Neural cell (in vitro differentiated cells): ENCODE data around the gene MOB3B. TPM values are rescaled to one million over a fixed set of nuclear protein-coding genes. Genes with fewer than 3 reads are reported as not detected.

Experiments
- H2AFZ ChIP-seq: fragments of 200-600, 300-800 bp; sonication (generic), shearing (Covaris generic); 2 replicates; pipeline ENCODE4 v1.6.0; 2014; ENCODE audit warnings: low read depth, mild to moderate bottlenecking, antibody characterized with exemption, low read length, moderate library complexity
- H3F3A ChIP-seq: fragments of 200-600 bp; shearing (Covaris generic); 2 replicates; pipeline ENCODE4 v1.6.1; 2016; ENCODE audit warnings: mild to moderate bottlenecking, moderate library complexity, mixed read lengths, antibody characterized with exemption, low read length; ENCODE audit not compliant: insufficient read depth, poor library complexity, severe bottlenecking
- H3K27ac ChIP-seq: fragments of 200-600, 300-800 bp; sonication (generic), shearing (Covaris generic); 2 replicates; pipeline ENCODE4 v1.5.1; 2014; ENCODE audit warnings: mild to moderate bottlenecking, low read length, moderate library complexity
- H3K27me3 ChIP-seq: fragments of 300-800, 200-600 bp; sonication (generic), shearing (Covaris generic); 2 replicates; pipeline ENCODE4 v1.6.0; 2014; ENCODE audit warnings: mild to moderate bottlenecking, low read depth, low read length, moderate library complexity; ENCODE audit not compliant: insufficient read depth
- H3K36me3 ChIP-seq: fragments of 300-800, 200-600 bp; sonication (generic), shearing (Covaris generic); 2 replicates; pipeline ENCODE4 v1.5.1; 2014; ENCODE audit warnings: mild to moderate bottlenecking, antibody characterized with exemption, low read length, moderate library complexity; ENCODE audit not compliant: insufficient read depth
- H3K4me2 ChIP-seq: fragments of 300-800, 200-600 bp; sonication (generic), shearing (Covaris generic); 2 replicates; pipeline ENCODE4 v1.6.0; 2014; ENCODE audit warnings: mild to moderate bottlenecking, low read length
- H3K4me3 ChIP-seq: fragments of 300-800, 200-600 bp; sonication (generic), shearing (Covaris generic); 2 replicates; pipeline ENCODE4 v1.5.1; 2014; ENCODE audit warnings: mild to moderate bottlenecking, low read length, moderate library complexity
- H3K79me2 ChIP-seq: fragments of 200-600 bp; shearing (Covaris generic); replicated peaks from 2 replicates; pipeline ENCODE4 v1.6.0; 2014; ENCODE audit warnings: mild to moderate bottlenecking, low read length, moderate library complexity; ENCODE audit not compliant: insufficient read depth
- H3K9ac ChIP-seq: fragments of 300-800, 200-600 bp; sonication (generic), shearing (Covaris generic); 2 replicates; pipeline ENCODE4 v1.6.1; 2016; ENCODE audit warnings: mild to moderate bottlenecking, low read length, mixed read lengths
- H3K9me2 ChIP-seq: fragments of 200-600 bp; shearing (Covaris generic); 2 replicates; pipeline ENCODE4 v1.6.1; 2016; ENCODE audit warnings: mild to moderate bottlenecking, low read length, mixed read lengths; ENCODE audit not compliant: insufficient read depth
- H3K9me3 ChIP-seq: fragments of 200-600, 300-800 bp; sonication (generic), shearing (Covaris generic); 2 replicates; pipeline ENCODE4 v1.6.1; 2016; ENCODE audit warnings: mild to moderate bottlenecking, mixed run types, low read length, moderate library complexity, mixed read lengths
- H4K20me1 ChIP-seq: fragments of 200-600 bp; shearing (Covaris generic); 2 replicates; pipeline ENCODE4 v1.6.1; 2016; ENCODE audit warnings: mild to moderate bottlenecking, mixed run types; ENCODE audit not compliant: insufficient read depth
- EP300 ChIP-seq: fragments of 450-650 bp; conservative IDR thresholded peaks from 2 replicates; pipeline ENCODE4 v1.6.1; 2014; ENCODE audit warnings: antibody characterized with exemption, mild to moderate bottlenecking, moderate library complexity; ENCODE audit not compliant: poor library complexity, severe bottlenecking
- EZH2 ChIP-seq: fragments of 200-600, 300-800 bp; shearing (Covaris generic), sonication (generic); IDR thresholded peaks from 2 replicates; pipeline ENCODE4 v1.6.1; 2014; ENCODE audit warnings: antibody characterized with exemption, low read length, borderline replicate concordance, mild to moderate bottlenecking; ENCODE audit not compliant: insufficient read depth, poor library complexity, severe bottlenecking
- MXI1 ChIP-seq: fragments of 450-650 bp; conservative IDR thresholded peaks from 2 replicates; pipeline ENCODE4 v1.6.1; 2014; ENCODE audit warnings: antibody characterized with exemption, mild to moderate bottlenecking; ENCODE audit not compliant: poor library complexity, severe bottlenecking
- POLR2AphosphoS5 ChIP-seq: IDR thresholded peaks from 2 replicates; pipeline ENCODE4 v1.6.1; 2012
- RAD21 ChIP-seq: fragments of 450-650 bp; conservative IDR thresholded peaks from 2 replicates; pipeline ENCODE4 v1.6.1; 2014; ENCODE audit warnings: antibody characterized with exemption, mild to moderate bottlenecking, moderate library complexity
- SMC3 ChIP-seq: fragments of 450-650 bp; conservative IDR thresholded peaks from 2 replicates; pipeline ENCODE4 v1.6.1; 2014; ENCODE audit warnings: antibody characterized with exemption, mild to moderate bottlenecking, moderate library complexity; ENCODE audit not compliant: poor library complexity
- TAF1 ChIP-seq: IDR thresholded peaks from 2 replicates; pipeline ENCODE4 v1.6.1; 2012; ENCODE audit warnings: low read depth
- polyA plus RNA-seq: library from polyadenylated mRNA; depleted of rRNA; stranded (reverse); fragments of >200 nt; gene quantifications from 2 replicates; pipeline ENCODE4 v1.2.3, GENCODE V29; 2014
- TF ChIP-seq, protein P1 (sequence below): fragments of 450-650 bp; IDR thresholded peaks from 2 replicates; pipeline ENCODE4 v1.5.1; 2014; ENCODE audit warnings: antibody characterized with exemption, mild to moderate bottlenecking, moderate library complexity; ENCODE audit not compliant: poor library complexity, severe bottlenecking
- TF ChIP-seq, protein P2 (sequence below): IDR thresholded peaks from 2 replicates; pipeline ENCODE4 v1.6.1; 2012; ENCODE audit warnings: borderline replicate concordance

MOB3B gene
- polyA plus RNA-seq, 1 donor from 2014 or later: 1.8 TPM

DNA sequence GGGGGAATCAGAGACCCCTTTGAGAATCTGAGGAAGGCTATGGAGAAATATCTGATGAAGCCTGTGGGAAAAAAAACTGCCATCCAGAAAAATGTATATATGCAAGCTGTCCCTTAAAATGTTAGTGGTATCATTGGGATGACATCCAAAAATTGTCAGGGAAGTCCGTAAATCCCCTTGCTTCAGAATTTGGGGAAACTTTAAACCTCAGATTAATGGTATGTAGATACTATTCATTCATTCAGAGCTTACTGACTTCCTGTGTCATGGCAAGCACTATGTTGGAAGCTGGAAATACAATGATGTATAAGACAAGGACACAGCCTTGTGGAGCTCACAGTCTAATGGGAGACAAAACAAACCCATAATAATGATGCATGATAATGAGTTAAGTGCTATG lies 10.9 kb upstream of the MOB3B start:
- H3K9me2 ChIP-seq: no peaks in the 10 kb centered on the region

DNA sequence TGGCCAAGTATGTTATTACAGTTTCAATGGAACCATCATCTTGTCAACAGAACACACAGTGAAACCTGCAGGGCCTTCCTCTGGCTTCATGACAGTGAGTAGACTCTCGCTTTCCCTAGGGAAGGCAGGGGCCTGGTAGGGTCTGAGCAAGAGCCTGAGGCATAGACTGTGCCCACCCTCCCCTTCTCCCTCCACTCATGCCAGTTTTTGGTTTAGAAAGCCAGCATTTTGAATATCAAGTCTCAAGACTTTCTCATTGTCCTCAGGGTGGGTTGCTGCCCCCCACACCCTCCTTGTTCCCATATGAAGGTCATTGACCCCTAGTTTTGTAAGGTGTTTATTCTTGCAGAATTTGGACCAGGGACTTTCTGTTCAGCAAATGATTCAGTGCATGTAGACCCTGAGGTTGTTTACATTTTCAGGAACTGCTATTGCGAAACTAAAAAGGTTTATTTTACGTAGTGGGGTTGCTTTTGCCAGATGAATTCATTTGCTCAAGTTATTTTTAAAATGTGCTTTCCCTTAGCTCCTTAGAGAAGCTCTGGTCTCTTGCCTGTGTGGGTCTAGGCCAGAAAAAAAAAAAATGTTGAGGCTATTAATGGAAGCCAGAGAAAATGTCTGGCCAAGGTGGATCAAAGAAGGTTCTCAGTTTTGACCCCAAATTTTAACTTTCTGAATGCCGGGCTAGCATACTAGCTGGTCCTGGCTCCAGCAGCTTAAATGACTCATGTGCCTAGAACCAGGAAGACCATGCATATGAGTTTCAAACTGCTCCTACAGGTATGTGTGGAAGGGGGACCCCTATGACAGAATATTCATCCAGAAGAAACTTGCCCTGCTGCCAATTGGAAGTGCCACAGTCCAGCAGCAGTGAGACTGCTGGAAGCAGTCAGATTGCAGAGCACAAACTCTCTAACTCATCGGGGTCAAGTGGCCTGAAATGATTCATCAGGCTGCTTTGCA lies 10.1 kb upstream of the MOB3B start:
- H3K27ac ChIP-seq: no peak overlapping the region
- no peak for TF ChIP-seq RAD21
- TF ChIP-seq, protein P1, sequence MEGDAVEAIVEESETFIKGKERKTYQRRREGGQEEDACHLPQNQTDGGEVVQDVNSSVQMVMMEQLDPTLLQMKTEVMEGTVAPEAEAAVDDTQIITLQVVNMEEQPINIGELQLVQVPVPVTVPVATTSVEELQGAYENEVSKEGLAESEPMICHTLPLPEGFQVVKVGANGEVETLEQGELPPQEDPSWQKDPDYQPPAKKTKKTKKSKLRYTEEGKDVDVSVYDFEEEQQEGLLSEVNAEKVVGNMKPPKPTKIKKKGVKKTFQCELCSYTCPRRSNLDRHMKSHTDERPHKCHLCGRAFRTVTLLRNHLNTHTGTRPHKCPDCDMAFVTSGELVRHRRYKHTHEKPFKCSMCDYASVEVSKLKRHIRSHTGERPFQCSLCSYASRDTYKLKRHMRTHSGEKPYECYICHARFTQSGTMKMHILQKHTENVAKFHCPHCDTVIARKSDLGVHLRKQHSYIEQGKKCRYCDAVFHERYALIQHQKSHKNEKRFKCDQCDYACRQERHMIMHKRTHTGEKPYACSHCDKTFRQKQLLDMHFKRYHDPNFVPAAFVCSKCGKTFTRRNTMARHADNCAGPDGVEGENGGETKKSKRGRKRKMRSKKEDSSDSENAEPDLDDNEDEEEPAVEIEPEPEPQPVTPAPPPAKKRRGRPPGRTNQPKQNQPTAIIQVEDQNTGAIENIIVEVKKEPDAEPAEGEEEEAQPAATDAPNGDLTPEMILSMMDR: no peak
- TF ChIP-seq, protein P2, sequence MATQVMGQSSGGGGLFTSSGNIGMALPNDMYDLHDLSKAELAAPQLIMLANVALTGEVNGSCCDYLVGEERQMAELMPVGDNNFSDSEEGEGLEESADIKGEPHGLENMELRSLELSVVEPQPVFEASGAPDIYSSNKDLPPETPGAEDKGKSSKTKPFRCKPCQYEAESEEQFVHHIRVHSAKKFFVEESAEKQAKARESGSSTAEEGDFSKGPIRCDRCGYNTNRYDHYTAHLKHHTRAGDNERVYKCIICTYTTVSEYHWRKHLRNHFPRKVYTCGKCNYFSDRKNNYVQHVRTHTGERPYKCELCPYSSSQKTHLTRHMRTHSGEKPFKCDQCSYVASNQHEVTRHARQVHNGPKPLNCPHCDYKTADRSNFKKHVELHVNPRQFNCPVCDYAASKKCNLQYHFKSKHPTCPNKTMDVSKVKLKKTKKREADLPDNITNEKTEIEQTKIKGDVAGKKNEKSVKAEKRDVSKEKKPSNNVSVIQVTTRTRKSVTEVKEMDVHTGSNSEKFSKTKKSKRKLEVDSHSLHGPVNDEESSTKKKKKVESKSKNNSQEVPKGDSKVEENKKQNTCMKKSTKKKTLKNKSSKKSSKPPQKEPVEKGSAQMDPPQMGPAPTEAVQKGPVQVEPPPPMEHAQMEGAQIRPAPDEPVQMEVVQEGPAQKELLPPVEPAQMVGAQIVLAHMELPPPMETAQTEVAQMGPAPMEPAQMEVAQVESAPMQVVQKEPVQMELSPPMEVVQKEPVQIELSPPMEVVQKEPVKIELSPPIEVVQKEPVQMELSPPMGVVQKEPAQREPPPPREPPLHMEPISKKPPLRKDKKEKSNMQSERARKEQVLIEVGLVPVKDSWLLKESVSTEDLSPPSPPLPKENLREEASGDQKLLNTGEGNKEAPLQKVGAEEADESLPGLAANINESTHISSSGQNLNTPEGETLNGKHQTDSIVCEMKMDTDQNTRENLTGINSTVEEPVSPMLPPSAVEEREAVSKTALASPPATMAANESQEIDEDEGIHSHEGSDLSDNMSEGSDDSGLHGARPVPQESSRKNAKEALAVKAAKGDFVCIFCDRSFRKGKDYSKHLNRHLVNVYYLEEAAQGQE: no peak
- no peak for TF ChIP-seq TAF1
- no peak for TF ChIP-seq POLR2AphosphoS5
- no peak for TF ChIP-seq SMC3
- no peak for TF ChIP-seq EZH2
- TF ChIP-seq MXI1: no peak

More for the DNA sequence above, 10.9 kb upstream of the MOB3B start:
- Histone ChIP-seq H4K20me1 (no peaks in the 10 kb centered on the region), H3K27me3 (no peaks in the 10 kb centered on the region), H3F3A (no peaks in the 10 kb centered on the region), H3K9ac (no peak overlapping the region), H3K79me2 (no peaks in the 10 kb centered on the region), H3K4me3 (no peak overlapping the region), H3K4me2 (no peak overlapping the region), H2AFZ (no peak overlapping the region), H3K9me3 (no peaks in the 10 kb centered on the region), H3K27ac (no peak overlapping the region), H3K36me3 (peaks cover 14% of the 10 kb centered on the region)
- TF ChIP-seq, protein P1: no peak
- TF ChIP-seq POLR2AphosphoS5 (no peak), MXI1 (no peak), EP300 (no peak), EZH2 (no peak), SMC3 (no peak), RAD21 (no peak), TAF1 (no peak)
- TF ChIP-seq, protein P2: no peak

More for the DNA sequence above, 10.1 kb upstream of the MOB3B start:
- H3K9ac ChIP-seq: no peak overlapping the region
- no peaks in the 10 kb centered on the region for H3K9me2 ChIP-seq
- H3K36me3 ChIP-seq: peaks cover 13% of the 10 kb centered on the region
- H3K9me3 ChIP-seq: no peaks in the 10 kb centered on the region
- H3F3A ChIP-seq: no peaks in the 10 kb centered on the region
- H3K4me2 ChIP-seq: no peak overlapping the region
- no peaks in the 10 kb centered on the region for H3K79me2 ChIP-seq
- H2AFZ ChIP-seq: no peak overlapping the region
- no peaks in the 10 kb centered on the region for H4K20me1 ChIP-seq
- no peak overlapping the region for H3K4me3 ChIP-seq
- H3K27me3 ChIP-seq: no peaks in the 10 kb centered on the region
